CD4-positive, CD25-positive, alpha-beta regulatory T cell (primary cell): ENCODE data around the gene SCIN. TPM values are rescaled to one million over a fixed set of nuclear protein-coding genes. Genes with fewer than 3 reads are reported as not detected.

Source experiments
- ATAC-seq, 2 donors: fragments of 150-1000 bp; cut with Tn5 transposase; one replicate each; pipeline ENCODE4 v1.10.0; 2021; ENCODE audit warnings: low read depth in 2 of 2, moderate number of reproducible peaks in 2 of 2, moderate library complexity in 1 of 2
- DNase-seq, 3 donors: peaks; one replicate each; pipeline versions ENCODE4 v3.0.0 to v3.0.0-alpha.2; 2012 to 2022; ENCODE audit warnings: mixed read lengths in 1 of 3
- H3K27ac ChIP-seq: one replicate; pipeline ENCODE4 v1.7.0; 2013; ENCODE audit warnings: mild to moderate bottlenecking, low read length; ENCODE audit not compliant: insufficient read depth, poor library complexity, severe bottlenecking
- H3K27me3 ChIP-seq: one replicate; pipeline ENCODE4 v1.7.0; 2013; ENCODE audit warnings: low read length; ENCODE audit not compliant: control insufficient read depth, insufficient read depth
- H3K36me3 ChIP-seq: one replicate; pipeline ENCODE4 v1.7.0; 2013; ENCODE audit warnings: mild to moderate bottlenecking, low read length, moderate library complexity; ENCODE audit not compliant: control insufficient read depth, insufficient read depth
- H3K4me1 ChIP-seq: 2 replicates; pipeline ENCODE4 v1.7.0; 2013; ENCODE audit warnings: mild to moderate bottlenecking, low read length; ENCODE audit not compliant: insufficient read depth, control insufficient read depth, poor library complexity, severe bottlenecking
- H3K4me3 ChIP-seq: one replicate; pipeline ENCODE4 v1.7.0; 2013; ENCODE audit warnings: low read depth, mild to moderate bottlenecking, low read length, moderate library complexity
- H3K9me3 ChIP-seq, 2 experiments: 1 replicate in 1 of 2; 2 replicates in 1 of 2; pipeline ENCODE4 v1.7.0; 2013; ENCODE audit warnings: low read length in 2 of 2, mild to moderate bottlenecking in 1 of 2, moderate library complexity in 1 of 2; ENCODE audit not compliant: control insufficient read depth in 2 of 2
- H3K27ac Mint-ChIP-seq, 3 donors: one replicate each; pipeline ENCODE4 v1.8.0; 2020 to 2022; ENCODE audit warnings: mild to moderate bottlenecking in 3 of 3, mixed read lengths in 3 of 3, moderate library complexity in 2 of 3
- H3K27me3 Mint-ChIP-seq: one replicate; pipeline ENCODE4 v1.8.0; 2022; ENCODE audit warnings: mild to moderate bottlenecking, mixed read lengths
- H3K36me3 Mint-ChIP-seq: one replicate; pipeline ENCODE4 v1.8.0; 2020; ENCODE audit warnings: mixed read lengths
- H3K4me1 Mint-ChIP-seq, 4 donors: one replicate each; pipeline ENCODE4 v1.8.0; 2020 to 2022; ENCODE audit warnings: mixed read lengths in 4 of 4, mild to moderate bottlenecking in 1 of 4
- H3K4me3 Mint-ChIP-seq, 4 donors: one replicate each; pipeline ENCODE4 v1.8.0; 2020 to 2022; ENCODE audit warnings: mild to moderate bottlenecking in 4 of 4, mixed read lengths in 4 of 4, moderate library complexity in 3 of 4
- H3K9me3 Mint-ChIP-seq, 7 donors: one replicate each; pipeline ENCODE4 v1.8.0; 2020 to 2022; ENCODE audit warnings: mixed read lengths in 7 of 7, mild to moderate bottlenecking in 3 of 7, moderate library complexity in 2 of 7
- polyA plus RNA-seq, 4 donors: library from polyadenylated mRNA; unstranded; fragments of 300-500 nt; fragmentation: Illumina TruSeq; gene quantifications; one replicate each; pipeline ENCODE4 v1.2.3, GENCODE V29; 2021
- total RNA-seq: library from RNA; stranded (reverse); gene quantifications from one replicate; pipeline ENCODE4 v1.2.3, GENCODE V29; 2022

Gene SCIN
- total and polyA plus RNA-seq, 5 donors from 2014 or later, result 0.22 to 0.31 TPM; not detected in 3

GRCh38 chr7:12570168-12570533 lies 369 bp upstream of the SCIN start:
- peak overlapping the region; percentile 8 to 80 (median 60) for H3K4me3 Mint-ChIP-seq
- H3K27me3 Mint-ChIP-seq, result peaks cover 35% of the 10 kb centered on the region
- H3K27ac Mint-ChIP-seq, result no peak overlapping the region
- Histone ChIP-seq H3K27me3 (peaks cover 16% of the 10 kb centered on the region), H3K4me1 (no peaks in the 10 kb centered on the region), H3K4me3 (peak overlapping the region; percentile 10), H3K9me3 (no peaks in the 10 kb centered on the region), H3K36me3 (no peaks in the 10 kb centered on the region), H3K27ac (no peak overlapping the region)
- H3K4me1 Mint-ChIP-seq, result peaks cover 0 to 7% (median 3%) of the 10 kb centered on the region in 4 donors
- ATAC-seq (no peak), DNase-seq (no peak)
- H3K36me3 Mint-ChIP-seq, result no peaks in the 10 kb centered on the region
- no peaks in the 10 kb centered on the region for H3K9me3 Mint-ChIP-seq

GRCh38 chr7:12571691-12572090 lies 1.2 kb downstream of the SCIN start:
- Mint-ChIP-seq H3K4me3 (no peak overlapping the region), H3K27me3 (peaks cover 35% of the 10 kb centered on the region), H3K36me3 (no peaks in the 10 kb centered on the region), H3K27ac (no peak overlapping the region), H3K9me3 (no peaks in the 10 kb centered on the region), H3K4me1 (peaks cover 0 to 7% (median 3%) of the 10 kb centered on the region in 4 donors)
- DNase-seq, result no peak
- Histone ChIP-seq H3K9me3 (no peaks in the 10 kb centered on the region), H3K36me3 (no peaks in the 10 kb centered on the region), H3K27me3 (peaks cover 16% of the 10 kb centered on the region), H3K4me1 (no peaks in the 10 kb centered on the region), H3K27ac (no peak overlapping the region), H3K4me3 (no peak overlapping the region)
- no peak for ATAC-seq

- Mint-ChIP-seq H3K27ac (no peak overlapping the region), H3K4me3 (no peak overlapping the region), H3K36me3 (no peaks in the 10 kb centered on the region), H3K27me3 (peaks cover 35% of the 10 kb centered on the region), H3K9me3 (no peaks in the 10 kb centered on the region), H3K4me1 (peaks cover 0 to 7% (median 3%) of the 10 kb centered on the region in 4 donors)
- DNase-seq, result no peak
- Histone ChIP-seq H3K27ac (no peak overlapping the region), H3K4me3 (no peak overlapping the region), H3K36me3 (no peaks in the 10 kb centered on the region), H3K4me1 (no peaks in the 10 kb centered on the region), H3K9me3 (no peaks in the 10 kb centered on the region), H3K27me3 (peaks cover 16% of the 10 kb centered on the region)
- no peak for ATAC-seq
Observed at GRCh38 chr7:12572941-12573575, 2.5 kb downstream of the SCIN start.

- no peaks in the 10 kb centered on the region for H3K36me3 Mint-ChIP-seq
- no peak for ATAC-seq
Observed at GRCh38 chr7:12573885-12574284, 3.4 kb downstream of the SCIN start.

GRCh38 chr7:12578930-12579640 lies 8.6 kb downstream of the SCIN start:
- no peak for DNase-seq
- Histone ChIP-seq H3K4me1 (no peaks in the 10 kb centered on the region), H3K36me3 (no peaks in the 10 kb centered on the region), H3K27me3 (no peaks in the 10 kb centered on the region), H3K9me3 (no peaks in the 10 kb centered on the region), H3K27ac (no peak overlapping the region), H3K4me3 (no peak overlapping the region)
- ATAC-seq, result no peak
- no peaks in the 10 kb centered on the region for H3K27me3 Mint-ChIP-seq
- no peak overlapping the region for H3K27ac Mint-ChIP-seq
- peaks cover 0 to 1% (median 0%) of the 10 kb centered on the region in 7 donors for H3K9me3 Mint-ChIP-seq
- no peaks in the 10 kb centered on the region for H3K4me1 Mint-ChIP-seq
- H3K4me3 Mint-ChIP-seq, result no peak overlapping the region
- H3K36me3 Mint-ChIP-seq, result no peaks in the 10 kb centered on the region

More at GRCh38 chr7:12573885-12574284, 3.4 kb downstream of the SCIN start:
- no peaks in the 10 kb centered on the region for H3K9me3 Mint-ChIP-seq
- H3K4me1 ChIP-seq, result no peaks in the 10 kb centered on the region
- no peaks in the 10 kb centered on the region for H3K36me3 ChIP-seq
- no peak overlapping the region for H3K4me3 Mint-ChIP-seq
- peaks cover 13% of the 10 kb centered on the region for H3K27me3 ChIP-seq
- peaks cover 0 to 7% (median 3%) of the 10 kb centered on the region in 4 donors for H3K4me1 Mint-ChIP-seq
- H3K9me3 ChIP-seq, result no peaks in the 10 kb centered on the region
- no peak overlapping the region for H3K27ac Mint-ChIP-seq
- no peak overlapping the region for H3K27ac ChIP-seq
- H3K27me3 Mint-ChIP-seq, result peaks cover 28% of the 10 kb centered on the region
- H3K4me3 ChIP-seq, result no peak overlapping the region
- DNase-seq, result no peak

GRCh38 chr7:12581897-12582296 lies 11.4 kb downstream of the SCIN start:
- no peak overlapping the region for H3K4me3 Mint-ChIP-seq
- no peak for ATAC-seq

GRCh38 chr7:12582362-12582761 lies 11.8 kb downstream of the SCIN start:
- no peaks in the 10 kb centered on the region for H3K4me1 ChIP-seq
- Mint-ChIP-seq H3K27me3 (no peaks in the 10 kb centered on the region), H3K9me3 (peaks cover 0 to 1% (median 0%) of the 10 kb centered on the region in 7 donors), H3K4me1 (no peaks in the 10 kb centered on the region), H3K36me3 (no peaks in the 10 kb centered on the region), H3K27ac (no peak overlapping the region), H3K4me3 (no peak overlapping the region)
- H3K27ac ChIP-seq, result no peak overlapping the region
- no peak overlapping the region for H3K4me3 ChIP-seq
- H3K27me3 ChIP-seq, result no peaks in the 10 kb centered on the region
- no peak for DNase-seq
- no peaks in the 10 kb centered on the region for H3K36me3 ChIP-seq
- H3K9me3 ChIP-seq, result no peaks in the 10 kb centered on the region
- no peak for ATAC-seq

More at GRCh38 chr7:12581897-12582296, 11.4 kb downstream of the SCIN start:
- no peak overlapping the region for H3K4me3 ChIP-seq
- H3K9me3 Mint-ChIP-seq, result peaks cover 0 to 1% (median 0%) of the 10 kb centered on the region in 7 donors
- no peak for DNase-seq
- H3K27ac ChIP-seq, result no peak overlapping the region
- H3K27me3 Mint-ChIP-seq, result no peaks in the 10 kb centered on the region
- no peaks in the 10 kb centered on the region for H3K9me3 ChIP-seq
- no peaks in the 10 kb centered on the region for H3K27me3 ChIP-seq
- no peak overlapping the region for H3K27ac Mint-ChIP-seq
- no peaks in the 10 kb centered on the region for H3K36me3 Mint-ChIP-seq
- no peaks in the 10 kb centered on the region for H3K4me1 Mint-ChIP-seq
- H3K4me1 ChIP-seq, result no peaks in the 10 kb centered on the region
- H3K36me3 ChIP-seq, result no peaks in the 10 kb centered on the region

GRCh38 chr7:12583176-12583575 lies 12.7 kb downstream of the SCIN start:
- no peak overlapping the region for H3K27ac ChIP-seq
- no peaks in the 10 kb centered on the region for H3K4me1 Mint-ChIP-seq
- H3K27me3 ChIP-seq, result no peaks in the 10 kb centered on the region
- no peak overlapping the region for H3K4me3 ChIP-seq
- H3K9me3 ChIP-seq, result no peaks in the 10 kb centered on the region
- no peaks in the 10 kb centered on the region for H3K27me3 Mint-ChIP-seq
- no peaks in the 10 kb centered on the region for H3K36me3 Mint-ChIP-seq
- H3K36me3 ChIP-seq, result no peaks in the 10 kb centered on the region
- no peaks in the 10 kb centered on the region for H3K4me1 ChIP-seq
- DNase-seq (no peak), ATAC-seq (no peak)
- no peak overlapping the region for H3K27ac Mint-ChIP-seq
- H3K4me3 Mint-ChIP-seq, result no peak overlapping the region
- H3K9me3 Mint-ChIP-seq, result peaks cover 0 to 1% (median 0%) of the 10 kb centered on the region in 7 donors
